ENCODE data around the gene ATP6V1A. TPM values are rescaled to one million over a fixed set of nuclear protein-coding genes. Genes with fewer than 3 reads are reported as not detected.
"Not testable (repeated sequence)": the region's sequence is repeated elsewhere in the genome, so short reads cannot be mapped to it uniquely, and the experiment has no call there.

ATP6V1A gene
- total RNA-seq, 2 donors from 2014 or later, result 30.5 to 33.2 TPM

DNA sequence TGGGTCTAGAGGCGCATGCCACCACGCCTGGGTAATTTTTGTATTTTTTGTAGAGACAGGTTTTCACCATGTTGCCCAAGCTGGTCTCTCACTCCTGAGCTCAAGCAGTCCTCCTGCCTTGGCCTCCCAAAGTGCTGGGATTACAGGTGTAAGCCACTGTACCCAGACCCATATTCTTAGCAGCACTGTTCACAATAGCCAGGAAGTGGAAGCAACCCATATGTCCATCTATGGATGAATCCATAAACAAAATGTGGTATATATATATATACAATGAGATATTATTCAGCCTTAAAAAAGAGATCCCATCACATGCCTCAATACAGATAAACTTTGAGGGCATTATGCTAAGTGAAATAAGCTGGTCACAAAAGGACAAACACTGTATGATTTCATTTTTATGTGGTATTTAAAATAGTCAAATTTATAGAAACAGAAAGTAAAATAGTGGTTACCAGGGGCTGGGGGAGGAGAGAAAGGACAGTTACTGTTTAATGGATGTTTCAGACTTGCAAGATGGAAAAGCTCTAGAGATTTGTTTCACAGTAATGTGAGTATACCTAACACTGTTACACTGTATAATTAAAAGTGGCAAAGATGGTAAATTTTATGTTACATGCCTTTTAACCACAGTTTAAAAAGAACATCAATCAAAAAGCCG is 56.1 kb downstream of the ATP6V1A start:
- intact Hi-C loops (cut with DNase I), result no loop called here
- ATAC-seq, result no peak
- DNase-seq, result no peak

GRCh38 chr3:113804661-113805060 is 57.8 kb downstream of the ATP6V1A start:
- no peak for ATAC-seq
- intact Hi-C loops (cut with DNase I), result no loop called here
- DNase-seq, result no peak

- no peak for DNase-seq
- no peak for ATAC-seq
- intact Hi-C loops (cut with DNase I), result no loop called here
These were observed 58.4 kb downstream of the ATP6V1A start for GRCh38 chr3:113805249-113805648.

- ATAC-seq (no peak), DNase-seq (no peak)
- intact Hi-C loops (cut with DNase I), result no loop called here
These were observed 66.0 kb downstream of the ATP6V1A start for GRCh38 chr3:113812854-113813253.

DNA sequence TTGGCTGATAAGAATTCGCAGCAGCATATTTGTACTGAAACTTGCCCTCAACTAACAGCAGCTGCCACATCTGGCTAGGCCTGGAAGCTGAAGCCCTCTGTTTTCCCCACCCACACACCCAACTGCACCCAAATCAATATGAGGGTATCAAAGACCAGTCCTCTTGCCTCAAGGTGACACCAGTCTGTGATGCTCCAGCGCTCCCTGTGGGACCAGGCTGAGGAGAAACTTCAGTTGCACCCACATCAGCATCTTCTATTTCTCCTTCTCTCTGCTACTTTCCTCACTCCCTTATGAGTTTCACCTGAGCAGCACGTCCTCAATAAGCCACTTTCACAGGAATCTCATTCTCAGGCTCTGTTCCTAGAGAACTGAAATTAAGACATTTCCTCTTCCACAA is 73.0 kb downstream of the ATP6V1A start:
- ATAC-seq, result no peak
- intact Hi-C loops (cut with DNase I), result no loop called here
- no peak for DNase-seq

- intact Hi-C loops (cut with DNase I), result no loop called here
- DNase-seq (no peak), ATAC-seq (no peak)
These were observed 78.3 kb downstream of the ATP6V1A start for GRCh38 chr3:113825090-113825489.

DNA sequence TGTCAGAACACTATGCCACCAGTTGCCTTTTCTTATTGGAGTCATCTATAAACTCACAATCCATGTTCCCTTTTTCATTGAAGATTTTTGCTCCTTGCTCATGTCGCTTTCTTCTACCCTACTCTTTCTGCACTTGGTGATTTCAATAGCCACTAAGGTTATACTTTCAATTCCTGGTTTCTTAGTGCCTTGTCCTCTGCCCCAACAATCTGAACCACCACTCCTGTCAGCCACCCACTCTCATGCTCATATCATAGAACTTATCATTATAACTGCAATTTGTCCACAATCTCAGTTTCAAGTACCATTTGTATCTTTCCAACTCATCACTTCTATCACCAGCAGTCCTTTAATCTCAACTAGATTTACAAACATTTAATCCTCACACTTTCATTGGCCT is 81.8 kb downstream of the ATP6V1A start:
- intact Hi-C loops (cut with DNase I), result no loop called here
- no peak for DNase-seq
- ATAC-seq, result no peak

- DNase-seq, result no peak
- intact Hi-C loops (cut with DNase I), result no loop called here
- ATAC-seq, result no peak
These were observed 82.9 kb downstream of the ATP6V1A start for GRCh38 chr3:113829576-113830354.

- DNase-seq (no peak), ATAC-seq (no peak)
- intact Hi-C loops (cut with DNase I), result no loop called here
These were observed 84.2 kb downstream of the ATP6V1A start for GRCh38 chr3:113831103-113831355.

GRCh38 chr3:113832477-113833164 is 85.8 kb downstream of the ATP6V1A start:
- DNase-seq (no peak), ATAC-seq (no peak)
- intact Hi-C loops (cut with DNase I), result no loop called here

DNA sequence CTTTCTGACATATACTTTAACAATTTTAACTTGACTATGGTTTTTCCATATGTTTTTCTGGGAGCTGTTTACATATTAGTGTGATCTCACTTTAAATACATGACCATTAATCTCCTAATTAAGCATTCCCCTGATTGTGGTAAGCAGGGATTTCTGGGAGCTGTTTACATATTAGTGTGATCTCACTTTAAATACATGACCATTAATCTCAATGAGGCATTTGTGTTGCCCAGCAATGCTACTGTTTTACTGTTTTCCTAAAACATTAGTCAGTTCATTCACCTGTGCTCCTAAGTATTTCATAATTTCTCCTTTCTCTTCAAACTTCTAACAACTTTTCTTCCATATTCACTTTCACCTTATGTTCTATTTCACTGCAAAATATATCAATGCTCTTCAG is 88.1 kb downstream of the ATP6V1A start:
- ATAC-seq, result no peak
- DNase-seq, result no peak
- intact Hi-C loops (cut with DNase I), result no loop called here

DNA sequence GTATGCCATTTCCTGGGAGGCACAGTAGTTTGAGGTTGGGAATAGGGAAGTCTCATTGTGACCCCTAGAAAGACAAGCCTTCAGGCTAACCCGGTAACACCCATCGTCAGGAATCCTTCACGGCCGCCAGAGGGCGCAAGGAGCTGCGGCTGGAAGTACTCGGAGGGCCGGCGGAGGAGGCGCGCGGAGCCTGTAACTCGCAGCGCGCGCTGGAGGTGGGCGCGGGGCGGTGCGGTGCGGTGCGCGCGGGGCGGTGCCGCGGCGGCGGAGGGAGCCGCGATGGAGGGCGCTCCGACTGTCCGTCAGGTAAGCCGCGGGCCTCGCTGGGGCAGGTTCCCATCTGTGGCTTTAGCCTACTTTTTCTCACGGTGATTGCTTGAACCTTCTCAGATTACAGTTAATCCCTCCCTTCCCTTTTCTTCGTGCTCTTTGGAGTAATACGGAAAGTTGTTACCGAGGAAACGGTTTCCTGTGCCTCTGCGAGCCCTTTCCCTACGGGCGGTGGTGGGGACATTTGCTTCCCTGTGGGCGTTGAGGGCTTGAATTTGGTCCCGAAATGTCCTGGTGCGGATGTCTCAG is 91.9 kb downstream of the ATP6V1A start, which contains the start of gene GRAMD1C:
Gene GRAMD1C (plus strand): TSS at position 158 of the 579 bp plus-strand sequence. CDS start 122 bp downstream, at position 280.
- peak; percentile 99 for ATAC-seq
- DNase-seq, result peak; percentile 91
- intact Hi-C loops (cut with DNase I), result no loop called here

DNA sequence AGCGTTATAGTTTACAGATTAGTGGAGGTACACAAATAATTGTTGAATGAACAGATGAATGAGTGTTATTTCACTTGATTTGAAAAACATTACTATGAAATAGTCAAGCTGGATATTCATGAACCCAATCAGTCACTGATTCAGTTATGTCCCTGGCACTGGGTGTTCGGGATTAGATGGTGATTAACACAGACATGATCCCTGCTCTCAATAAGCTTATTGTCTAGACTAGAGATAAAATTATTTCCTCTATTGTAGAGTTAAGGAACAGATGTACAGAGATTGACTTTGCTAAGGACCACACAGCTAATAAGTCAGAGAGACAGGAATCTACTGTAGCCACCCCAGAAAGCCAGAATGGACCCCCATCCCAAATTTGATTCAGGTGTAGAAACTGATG is 92.7 kb downstream of the ATP6V1A start:
- intact Hi-C loops (cut with DNase I), result no loop called here
- ATAC-seq, result no peak
- no peak for DNase-seq

DNA sequence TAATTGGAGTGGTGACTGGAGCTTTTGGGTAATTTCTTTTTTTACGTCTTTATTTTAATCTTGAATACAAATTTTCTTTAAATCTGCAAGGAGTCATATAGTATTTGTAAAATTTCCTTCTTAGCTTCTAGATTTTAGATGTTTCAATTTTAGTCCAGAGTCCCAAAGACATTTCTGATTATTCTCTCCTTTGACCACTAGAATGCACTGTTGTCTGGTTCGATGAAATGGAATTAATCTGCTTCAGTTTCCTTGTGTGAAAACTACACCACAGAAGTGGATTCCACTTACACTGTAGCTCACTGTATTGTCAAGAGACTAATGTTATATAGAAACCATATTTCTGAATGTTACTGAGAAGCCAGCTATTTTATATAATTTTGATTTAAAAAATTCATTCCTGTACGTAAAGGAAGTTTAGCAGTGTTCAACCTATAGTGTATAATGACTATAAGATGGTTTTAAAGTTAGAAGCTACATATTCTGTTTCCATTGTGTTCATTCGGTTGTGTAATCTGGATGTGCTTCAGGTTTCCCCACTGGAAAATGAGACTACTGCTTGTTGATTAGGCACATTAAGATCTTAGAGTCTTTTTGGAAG is 97.9 kb downstream of the ATP6V1A start:
- no peak for DNase-seq
- intact Hi-C loops (cut with DNase I), result loop anchor here in 1 of 2 donors (10.0 kb wide), 2 partner anchors 110 to 210 kb away; partner anchors contain the start of genes CCDC191 and QTRT2
- ATAC-seq, result no peak

DNA sequence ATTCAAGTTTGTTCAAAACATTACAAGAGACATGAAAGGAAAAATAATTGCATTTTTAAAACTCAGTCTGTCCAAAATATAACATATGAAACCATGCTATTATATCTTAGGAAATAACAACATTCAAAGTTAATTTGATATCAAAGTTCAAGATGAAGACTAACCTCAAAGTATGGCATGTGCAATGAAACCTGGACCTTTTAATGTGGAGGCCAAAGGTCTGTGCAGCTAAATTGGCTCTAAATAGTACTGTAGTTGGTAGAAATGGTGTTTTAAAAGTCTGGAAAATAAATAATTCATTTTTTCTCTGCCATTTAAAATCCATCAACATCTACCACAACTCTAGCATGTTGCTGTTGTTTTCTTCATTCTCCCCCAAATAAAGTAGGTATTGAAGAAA is 100.4 kb downstream of the ATP6V1A start:
- DNase-seq (no peak), ATAC-seq (no peak)
- intact Hi-C loops (cut with DNase I), result loop anchor here in 1 of 2 donors (10.0 kb wide), 2 partner anchors 112 to 208 kb away; partner anchors contain the start of genes CCDC191 and QTRT2

DNA sequence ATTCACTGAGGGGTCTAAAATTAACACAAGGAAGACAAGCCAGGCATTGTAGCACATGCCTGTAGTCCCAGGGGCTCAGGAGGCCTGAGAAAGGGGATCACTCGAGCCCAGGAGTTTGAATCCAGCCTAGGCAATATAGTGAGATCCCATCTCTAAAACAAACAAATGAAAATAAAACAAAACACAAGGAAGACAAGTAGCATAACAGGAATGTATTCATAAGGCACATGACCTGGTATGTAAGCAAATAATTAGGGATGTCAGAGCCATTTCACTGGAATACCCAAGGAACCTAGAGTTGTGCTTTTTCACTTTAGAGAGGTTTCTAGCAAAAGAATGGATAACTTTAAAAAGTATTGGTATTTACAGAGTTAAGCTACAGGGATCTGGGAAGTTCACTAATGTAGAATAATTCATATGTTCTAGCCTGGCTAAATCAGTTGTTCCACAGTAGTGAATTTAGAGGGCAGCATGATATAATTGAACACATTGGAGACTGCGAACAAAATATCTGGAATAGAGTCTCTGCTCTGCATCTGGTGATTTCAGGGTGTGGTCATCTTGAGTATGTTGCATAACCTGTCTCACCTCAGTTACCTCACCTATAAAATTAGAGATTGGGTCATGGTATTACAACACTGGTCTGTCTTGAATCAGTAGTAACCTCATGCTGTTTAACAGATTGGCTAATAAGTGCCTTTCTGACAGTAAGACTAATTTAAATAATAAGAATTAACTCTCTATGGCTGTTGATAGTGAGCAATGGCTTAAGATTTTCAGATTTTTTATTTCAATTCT is 101.0 kb downstream of the ATP6V1A start:
- intact Hi-C loops (cut with DNase I), result loop anchor here in 1 of 2 donors (10.0 kb wide), 2 partner anchors 113 to 207 kb away; partner anchors contain the start of genes CCDC191 and QTRT2
- no peak for DNase-seq
- peak in 1 of 2 donors; percentile 46 for ATAC-seq

DNA sequence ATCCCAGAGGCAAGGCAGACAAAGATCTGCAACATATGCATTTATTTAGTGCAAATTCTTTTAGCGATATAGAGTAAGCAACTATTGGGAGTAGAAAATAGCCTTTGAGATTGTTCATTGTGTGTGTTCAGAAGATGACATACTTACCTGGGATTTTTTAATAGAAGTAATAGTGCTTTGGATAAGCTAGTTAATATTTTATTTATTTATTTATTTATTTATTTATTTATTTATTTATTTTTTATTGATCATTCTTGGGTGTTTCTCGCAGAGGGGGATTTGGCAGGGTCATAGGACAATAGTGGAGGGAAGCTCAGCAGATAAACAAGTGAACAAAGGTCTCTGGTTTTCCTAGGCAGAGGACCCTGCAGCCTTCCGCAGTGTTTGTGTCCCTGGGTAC is 102.2 kb downstream of the ATP6V1A start:
- DNase-seq, ATAC-seq: not testable (repeated sequence)
- intact Hi-C loops (cut with DNase I), result loop anchor here in 1 of 2 donors (10.0 kb wide), 2 partner anchors 114 to 206 kb away; partner anchors contain the start of genes CCDC191 and QTRT2

DNA sequence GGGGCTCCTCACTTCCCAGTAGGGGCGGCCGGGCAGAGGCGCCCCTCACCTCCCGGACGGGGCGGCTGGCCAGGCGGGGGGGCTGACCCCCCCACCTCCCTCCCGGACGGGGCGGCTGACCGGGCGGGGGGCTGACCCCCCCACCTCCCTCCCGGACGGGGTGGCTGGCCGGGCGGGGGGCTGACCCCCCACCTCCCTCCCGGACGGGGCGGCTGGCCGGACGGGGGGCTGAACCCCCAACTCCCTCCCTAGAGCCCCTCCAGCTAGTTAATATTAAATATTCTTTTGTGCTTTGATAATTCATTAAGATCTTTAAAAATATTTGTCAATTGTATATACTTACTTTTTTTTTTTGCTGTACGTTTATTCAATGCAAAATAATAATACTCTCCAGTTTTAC is 103.0 kb downstream of the ATP6V1A start:
- intact Hi-C loops (cut with DNase I), result loop anchor here in 1 of 2 donors (10.0 kb wide), 2 partner anchors 115 to 205 kb away; partner anchors contain the start of genes CCDC191 and QTRT2
- DNase-seq, ATAC-seq: not testable (repeated sequence)

Measured in left cardiac atrium (tissue), 4 donors.